WTC11 (cell line): ENCODE results near the gene KCNJ15. TPM values are rescaled to one million over a fixed set of nuclear protein-coding genes. Genes with fewer than 3 reads are reported as not detected.
A peak's percentile ranks its signal among the peaks of the same experiment; 100 is the strongest.

Experiments used
- ATAC-seq: fragments of 200-7000 bp; cut with Tn5 transposase; 2 replicates; pipeline ENCODE4 v1.10.0; 2021; ENCODE audit warnings: mild to moderate bottlenecking, moderate library complexity
- CTCF ChIA-PET: fragments of 300-600 bp; sonication (Branson Sonifier 250); formaldehyde crosslinking; loops from one replicate; lab custom pipeline; 2021; ENCODE audit warnings: antibody characterized with exemption; lab: Charles Lee
- POLR2A ChIA-PET: fragments of 350-600 bp; sonication (Branson Sonifier 250); formaldehyde crosslinking; loops from one replicate; lab custom pipeline; 2021; ENCODE audit warnings: antibody characterized with exemption; lab: Charles Lee
- DNase-seq: peaks from one replicate; pipeline ENCODE4 v3.0.0; 2021; ENCODE audit warnings: low spot score
- H3K27ac Mint-ChIP-seq: 2 replicates; pipeline ENCODE4 v1.8.0; 2021; ENCODE audit warnings: mixed read lengths
- H3K27me3 Mint-ChIP-seq: 2 replicates; pipeline ENCODE4 v1.8.0; 2021; ENCODE audit warnings: low read depth, mild to moderate bottlenecking, moderate library complexity, mixed read lengths
- H3K36me3 Mint-ChIP-seq: 2 replicates; pipeline ENCODE4 v1.8.0; 2021; ENCODE audit warnings: mixed read lengths
- H3K4me1 Mint-ChIP-seq: 2 replicates; pipeline ENCODE4 v1.8.0; 2022; ENCODE audit warnings: mixed read lengths
- H3K4me3 Mint-ChIP-seq: 2 replicates; pipeline ENCODE4 v1.8.0; 2021; ENCODE audit warnings: mild to moderate bottlenecking, moderate library complexity, mixed read lengths
- H3K9me3 Mint-ChIP-seq: 2 replicates; pipeline ENCODE4 v1.8.0; 2021; ENCODE audit warnings: mixed read lengths
- CTCF ChIP-seq: fragments of 200-600 bp; IDR thresholded peaks from 2 replicates; pipeline ENCODE4 v1.8.0; 2022; ENCODE audit warnings: antibody characterized with exemption
- EMX1 ChIP-seq: fragments of 250-450 bp; sonication (Bioruptor Pico); IDR thresholded peaks from 2 replicates; pipeline ENCODE4 v1.8.0; 2021; ENCODE audit warnings: mild to moderate bottlenecking
- ERG ChIP-seq: fragments of 250-450 bp; sonication (Bioruptor Pico); IDR thresholded peaks from 2 replicates; pipeline ENCODE4 v1.8.0; 2021; ENCODE audit warnings: mild to moderate bottlenecking
- HMGA2 ChIP-seq: fragments of 250-450 bp; sonication (Bioruptor Pico); IDR thresholded peaks from 2 replicates; pipeline ENCODE4 v1.4.0; 2021; ENCODE audit warnings: mild to moderate bottlenecking, moderate library complexity
- JAZF1 ChIP-seq: fragments of 250-450 bp; sonication (Bioruptor Pico); IDR thresholded peaks from 2 replicates; pipeline ENCODE4 v1.9.0; 2021; ENCODE audit warnings: moderate library complexity, mild to moderate bottlenecking, inconsistent platforms
- JUN ChIP-seq: sonication (generic); formaldehyde crosslinking; IDR thresholded peaks from 2 replicates; pipeline ENCODE4 v1.8.0; 2023; ENCODE audit warnings: mild to moderate bottlenecking, missing genetic modification reagents
- NR1H2 ChIP-seq: sonication (generic); formaldehyde crosslinking; IDR thresholded peaks from 2 replicates; pipeline ENCODE4 v1.9.0; 2021; ENCODE audit warnings: mild to moderate bottlenecking, moderate library complexity, missing genetic modification reagents
- PRRX2 ChIP-seq: fragments of 250-450 bp; sonication (Bioruptor Pico); IDR thresholded peaks from 2 replicates; pipeline ENCODE4 v1.8.0; 2021; ENCODE audit warnings: mild to moderate bottlenecking
- RORB ChIP-seq: fragments of 250-450 bp; sonication (Bioruptor Pico); IDR thresholded peaks from 2 replicates; pipeline ENCODE4 v1.9.0; 2021; ENCODE audit warnings: mild to moderate bottlenecking
- SMAD3 ChIP-seq: sonication (generic); formaldehyde crosslinking; IDR thresholded peaks from 2 replicates; pipeline ENCODE4 v1.8.0; 2022; ENCODE audit warnings: missing genetic modification reagents, mild to moderate bottlenecking, borderline replicate concordance
- USF2 ChIP-seq: sonication (generic); formaldehyde crosslinking; IDR thresholded peaks from 2 replicates; pipeline ENCODE4 v1.8.1; 2023; ENCODE audit warnings: mild to moderate bottlenecking, missing genetic modification reagents, moderate library complexity
- ZNF138 ChIP-seq: sonication (generic); formaldehyde crosslinking; conservative IDR thresholded peaks from 2 replicates; pipeline ENCODE4 v1.8.1; 2022; ENCODE audit warnings: mild to moderate bottlenecking, moderate library complexity, missing genetic modification reagents
- ZNF423 ChIP-seq: fragments of 250-450 bp; sonication (Bioruptor Pico); IDR thresholded peaks from 2 replicates; pipeline ENCODE4 v2.1.2; 2022; ENCODE audit warnings: mild to moderate bottlenecking, moderate library complexity
- total RNA-seq: library from RNA; stranded (reverse); gene quantifications from 3 replicates; pipeline ENCODE4 v1.2.3, GENCODE V29; 2021
- TF ChIP-seq, protein P1 (sequence below): sonication (generic); formaldehyde crosslinking; IDR thresholded peaks from 2 replicates; pipeline ENCODE4 v1.8.0; 2023; ENCODE audit warnings: missing genetic modification reagents, mild to moderate bottlenecking, borderline replicate concordance
- TF ChIP-seq, protein P2 (sequence below): fragments of 250-450 bp; sonication (Bioruptor Pico); IDR thresholded peaks from 2 replicates; pipeline ENCODE4 v1.9.0; 2021; ENCODE audit warnings: moderate library complexity, mild to moderate bottlenecking, inconsistent platforms, borderline replicate concordance

The KCNJ15 gene
- total RNA-seq, 1 experiment from 2014 or later: 0.57 TPM

- peak; percentile 77 for DNase-seq
- Mint-ChIP-seq H3K27ac (no peak overlapping the region), H3K27me3 (peaks cover 30% of the 10 kb centered on the region), H3K4me3 (no peak overlapping the region), H3K9me3 (no peaks in the 10 kb centered on the region), H3K36me3 (no peaks in the 10 kb centered on the region), H3K4me1 (peaks cover 32% of the 10 kb centered on the region)
- TF ChIP-seq PRRX2 (no peak), CTCF (peak; percentile 33; the same call in 1 of the 2 replicates)
- peak; percentile 55 for ATAC-seq
- ChIA-PET CTCF (interaction anchor here (0.6 to 4.6 kb wide), 45 partner anchors 10 to 921 kb away, joined by 3 to 194 read pairs (median 5); no protein-coding TSS in a partner anchor), POLR2A (no interaction called here)
Observed at GRCh38 chr21:38352536-38353219, 95.9 kb downstream of the KCNJ15 start.

DNA sequence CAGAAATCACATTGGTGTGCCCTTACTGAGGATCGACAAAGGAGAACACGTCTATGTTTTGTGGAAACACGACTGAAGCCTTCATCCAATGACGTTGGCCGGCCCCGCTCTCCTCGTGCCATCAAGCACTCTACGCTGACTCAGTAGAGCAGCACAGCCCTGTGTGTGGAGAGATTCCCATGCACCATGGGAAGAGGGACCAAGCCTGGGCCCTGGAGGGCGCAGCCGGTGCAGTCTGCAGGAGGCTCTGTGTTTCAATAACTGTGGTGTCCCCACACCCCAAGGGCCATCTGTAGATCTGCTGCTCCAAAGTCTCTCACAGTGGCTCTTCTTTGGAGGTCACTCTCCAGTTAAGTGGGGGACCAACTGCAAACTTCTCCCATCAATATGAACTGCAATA is 97.4 kb downstream of the KCNJ15 start:
- H3K4me1 Mint-ChIP-seq: peaks cover 32% of the 10 kb centered on the region
- POLR2A ChIA-PET: no interaction called here
- CTCF ChIA-PET: interaction anchor here (1.7 to 4.6 kb wide), 4 partner anchors 136 to 595 kb away, joined by 4 to 194 read pairs (median 50); no protein-coding TSS in a partner anchor
- H3K4me3 Mint-ChIP-seq: no peak overlapping the region
- no peak overlapping the region for H3K27ac Mint-ChIP-seq
- peaks cover 11% of the 10 kb centered on the region for H3K9me3 Mint-ChIP-seq
- DNase-seq (no peak), ATAC-seq (no peak)
- peaks cover 30% of the 10 kb centered on the region for H3K27me3 Mint-ChIP-seq
- TF ChIP-seq EMX1 (CRISPR knock-in tag) (no peak), USF2 (CRISPR knock-in tag) (no peak), NR1H2 (CRISPR knock-in tag) (no peak), ZNF138 (CRISPR knock-in tag) (no peak), JAZF1 (CRISPR knock-in tag) (no peak), SMAD3 (CRISPR knock-in tag) (no peak), ZNF423 (no peak), HMGA2 (CRISPR knock-in tag) (no peak), JUN (CRISPR knock-in tag) (no peak), ERG (CRISPR knock-in tag) (no peak), RORB (CRISPR knock-in tag) (no peak), CTCF (no peak)
- TF ChIP-seq, protein P1, sequence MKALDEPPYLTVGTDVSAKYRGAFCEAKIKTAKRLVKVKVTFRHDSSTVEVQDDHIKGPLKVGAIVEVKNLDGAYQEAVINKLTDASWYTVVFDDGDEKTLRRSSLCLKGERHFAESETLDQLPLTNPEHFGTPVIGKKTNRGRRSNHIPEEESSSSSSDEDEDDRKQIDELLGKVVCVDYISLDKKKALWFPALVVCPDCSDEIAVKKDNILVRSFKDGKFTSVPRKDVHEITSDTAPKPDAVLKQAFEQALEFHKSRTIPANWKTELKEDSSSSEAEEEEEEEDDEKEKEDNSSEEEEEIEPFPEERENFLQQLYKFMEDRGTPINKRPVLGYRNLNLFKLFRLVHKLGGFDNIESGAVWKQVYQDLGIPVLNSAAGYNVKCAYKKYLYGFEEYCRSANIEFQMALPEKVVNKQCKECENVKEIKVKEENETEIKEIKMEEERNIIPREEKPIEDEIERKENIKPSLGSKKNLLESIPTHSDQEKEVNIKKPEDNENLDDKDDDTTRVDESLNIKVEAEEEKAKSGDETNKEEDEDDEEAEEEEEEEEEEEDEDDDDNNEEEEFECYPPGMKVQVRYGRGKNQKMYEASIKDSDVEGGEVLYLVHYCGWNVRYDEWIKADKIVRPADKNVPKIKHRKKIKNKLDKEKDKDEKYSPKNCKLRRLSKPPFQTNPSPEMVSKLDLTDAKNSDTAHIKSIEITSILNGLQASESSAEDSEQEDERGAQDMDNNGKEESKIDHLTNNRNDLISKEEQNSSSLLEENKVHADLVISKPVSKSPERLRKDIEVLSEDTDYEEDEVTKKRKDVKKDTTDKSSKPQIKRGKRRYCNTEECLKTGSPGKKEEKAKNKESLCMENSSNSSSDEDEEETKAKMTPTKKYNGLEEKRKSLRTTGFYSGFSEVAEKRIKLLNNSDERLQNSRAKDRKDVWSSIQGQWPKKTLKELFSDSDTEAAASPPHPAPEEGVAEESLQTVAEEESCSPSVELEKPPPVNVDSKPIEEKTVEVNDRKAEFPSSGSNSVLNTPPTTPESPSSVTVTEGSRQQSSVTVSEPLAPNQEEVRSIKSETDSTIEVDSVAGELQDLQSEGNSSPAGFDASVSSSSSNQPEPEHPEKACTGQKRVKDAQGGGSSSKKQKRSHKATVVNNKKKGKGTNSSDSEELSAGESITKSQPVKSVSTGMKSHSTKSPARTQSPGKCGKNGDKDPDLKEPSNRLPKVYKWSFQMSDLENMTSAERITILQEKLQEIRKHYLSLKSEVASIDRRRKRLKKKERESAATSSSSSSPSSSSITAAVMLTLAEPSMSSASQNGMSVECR: no peak
- TF ChIP-seq, protein P2, sequence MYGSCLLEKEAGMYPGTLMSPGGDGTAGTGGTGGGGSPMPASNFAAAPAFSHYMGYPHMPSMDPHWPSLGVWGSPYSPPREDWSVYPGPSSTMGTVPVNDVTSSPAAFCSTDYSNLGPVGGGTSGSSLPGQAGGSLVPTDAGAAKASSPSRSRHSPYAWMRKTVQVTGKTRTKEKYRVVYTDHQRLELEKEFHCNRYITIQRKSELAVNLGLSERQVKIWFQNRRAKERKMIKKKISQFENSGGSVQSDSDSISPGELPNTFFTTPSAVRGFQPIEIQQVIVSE (CRISPR knock-in tag): no peak
- H3K36me3 Mint-ChIP-seq: no peaks in the 10 kb centered on the region
